Stimulated activated CD8-positive, alpha-beta memory T cell treated with anti-CD3 and anti-CD28 coated beads, Interleukin-12 subunit alpha, Interleukin-12 subunit beta, amount 100 ng/mL, for 24 hours (primary cell): Measurements from ENCODE around the gene CDHR3.
"Not testable (repeated sequence)": the region's sequence is repeated elsewhere in the genome, so short reads cannot be mapped to it uniquely, and the experiment has no call there.

Experiments used
- DNase-seq: peaks from one replicate; pipeline ENCODE4 v3.0.0-alpha.2; 2020; ENCODE audit errors: extremely low read depth

Gene CDHR3

DNA sequence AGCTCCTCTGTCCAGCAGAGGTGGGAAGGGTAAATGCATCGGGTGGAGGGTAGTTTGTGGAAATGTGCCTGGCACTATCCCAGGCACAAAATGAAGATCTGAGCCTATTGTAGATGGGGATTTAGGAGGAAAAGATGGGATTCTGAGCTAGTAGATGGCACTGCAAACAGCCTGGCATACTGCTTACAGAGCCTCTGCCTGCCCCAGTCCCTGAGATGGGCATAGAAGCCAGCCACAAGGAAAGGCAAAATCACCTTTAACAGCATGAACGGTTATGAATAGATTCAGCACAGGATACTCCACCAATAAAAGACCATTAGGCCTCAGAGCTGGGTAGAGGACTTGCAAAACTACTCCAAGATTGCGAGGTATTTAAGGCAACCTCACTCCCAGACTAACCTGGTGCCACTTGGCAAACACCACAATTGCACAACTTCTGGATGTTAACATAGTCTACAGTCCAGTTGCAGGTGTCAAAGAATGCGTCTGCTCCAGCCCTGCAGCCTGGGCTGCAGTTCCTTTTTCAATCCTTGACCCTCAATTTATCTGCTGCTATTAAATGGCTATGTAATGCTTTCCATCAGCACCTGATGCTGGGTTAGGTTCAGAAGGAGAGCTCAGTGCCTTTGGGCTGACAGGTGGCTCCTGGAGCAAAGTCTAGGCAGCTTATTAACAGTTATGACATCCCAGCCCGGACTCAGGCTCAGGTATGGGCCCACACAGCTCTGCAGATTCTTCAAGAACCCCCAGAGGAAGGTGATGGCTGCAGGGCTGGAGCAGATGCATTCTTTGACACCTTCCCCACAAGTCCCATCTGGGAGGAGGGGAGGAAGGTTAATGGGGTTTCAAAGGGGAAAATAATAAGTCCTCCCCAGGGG, 34.0 kb downstream of the CDHR3 start:
- no peak for DNase-seq

DNA sequence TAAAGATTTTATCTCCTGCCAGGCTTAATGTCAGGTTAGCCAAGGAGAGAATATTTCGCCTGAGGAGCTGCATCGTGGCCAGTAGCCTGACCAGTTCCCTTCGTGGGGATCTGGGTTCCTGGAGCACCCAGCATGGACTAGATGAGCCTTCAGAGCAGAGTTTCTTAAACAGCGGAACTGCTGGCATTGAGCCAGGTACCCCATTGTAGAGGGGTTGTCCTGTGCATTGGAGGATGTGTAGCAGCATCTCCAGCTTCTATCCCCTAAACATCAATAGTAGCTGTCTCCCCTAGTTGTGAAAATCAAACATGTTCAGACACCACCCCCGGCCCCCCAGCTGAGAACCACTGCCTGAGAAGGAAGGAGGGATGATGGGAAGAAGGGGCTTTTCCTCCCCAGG, 36.2 kb downstream of the CDHR3 start:
- DNase-seq = no peak

DNA sequence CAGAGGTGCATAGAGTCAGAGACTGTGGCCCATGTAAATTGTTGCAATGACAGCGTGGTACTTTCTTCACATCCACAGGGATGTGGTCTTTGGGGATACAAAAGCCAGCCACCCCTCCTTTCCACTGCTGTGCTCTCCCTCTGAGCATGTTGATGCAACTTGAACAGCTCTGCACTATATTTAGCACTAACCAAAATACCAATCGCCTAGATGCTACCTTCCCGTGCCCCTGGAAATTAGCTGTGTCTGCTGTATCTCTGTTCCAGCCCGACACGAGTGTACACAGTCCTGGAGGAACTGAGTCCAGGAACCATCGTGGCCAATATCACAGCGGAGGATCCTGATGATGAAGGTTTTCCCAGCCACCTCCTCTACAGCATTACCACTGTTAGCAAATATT, 38.1 kb downstream of the CDHR3 start:
- DNase-seq = no peak

DNA sequence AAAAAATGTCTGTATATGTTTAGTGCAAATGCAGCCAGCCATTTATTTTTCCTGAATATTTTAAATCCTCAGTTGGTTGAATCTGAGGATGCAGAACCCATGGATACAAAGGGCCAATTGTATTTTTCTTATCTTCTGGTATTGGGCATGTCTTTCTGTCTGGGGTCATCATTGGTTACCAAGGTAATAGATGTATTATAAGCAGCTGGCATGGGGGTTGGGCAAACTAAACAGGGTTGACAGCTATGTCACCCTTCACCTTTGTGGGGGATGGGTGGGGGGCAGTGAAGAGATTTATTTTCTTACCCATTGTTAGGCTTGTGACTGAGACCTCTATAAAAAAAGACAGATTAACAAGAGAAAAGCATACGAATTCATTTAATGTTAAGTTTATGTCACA, 38.8 kb downstream of the CDHR3 start:
- DNase-seq = no peak

DNA sequence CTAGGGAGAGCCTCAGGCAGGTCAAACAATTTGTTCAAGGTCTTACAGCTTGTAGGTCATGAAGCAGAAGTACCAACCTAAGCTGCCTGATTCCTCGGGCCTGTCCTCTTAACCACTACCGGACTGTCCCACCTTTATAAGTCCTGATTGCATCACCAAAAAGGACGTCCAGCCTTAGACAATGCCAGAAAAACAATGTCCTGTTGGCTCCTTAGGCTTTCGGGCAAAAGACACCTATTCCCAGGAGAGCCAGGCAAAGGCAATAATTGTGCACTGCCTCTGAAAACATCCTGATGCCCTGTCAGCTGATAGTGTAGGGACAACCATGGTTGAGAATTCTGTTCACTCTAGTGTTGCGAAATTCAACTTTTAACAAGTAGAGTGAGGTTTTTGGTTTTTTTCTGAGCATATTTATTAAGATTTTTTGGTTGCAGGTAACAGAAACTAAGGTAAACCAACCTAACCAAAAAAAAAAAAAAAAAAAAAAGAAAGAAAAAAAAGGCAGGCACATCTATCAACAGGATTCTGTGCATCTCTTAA, 40.5 kb downstream of the CDHR3 start:
- DNase-seq = no peak

DNA sequence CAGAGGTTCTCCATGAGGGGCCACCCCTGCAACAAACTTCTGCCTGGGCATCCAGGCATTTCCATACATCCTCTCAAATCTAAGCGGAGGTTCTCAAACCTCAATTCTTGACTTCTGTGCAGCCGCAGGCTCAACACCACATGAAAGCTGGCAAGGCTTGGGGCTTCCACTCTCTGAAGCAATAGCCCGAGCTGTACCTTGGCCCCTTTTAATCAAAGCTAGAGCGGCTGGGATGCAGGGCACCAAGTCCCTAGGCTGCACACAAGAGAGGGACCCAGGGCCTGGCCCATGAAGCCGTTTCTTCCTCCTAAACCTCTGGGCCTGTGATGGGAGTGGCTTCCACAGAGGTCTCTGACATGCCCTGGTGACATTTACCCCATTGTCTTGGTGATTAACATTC, 43.8 kb downstream of the CDHR3 start:
- no peak for DNase-seq

DNA sequence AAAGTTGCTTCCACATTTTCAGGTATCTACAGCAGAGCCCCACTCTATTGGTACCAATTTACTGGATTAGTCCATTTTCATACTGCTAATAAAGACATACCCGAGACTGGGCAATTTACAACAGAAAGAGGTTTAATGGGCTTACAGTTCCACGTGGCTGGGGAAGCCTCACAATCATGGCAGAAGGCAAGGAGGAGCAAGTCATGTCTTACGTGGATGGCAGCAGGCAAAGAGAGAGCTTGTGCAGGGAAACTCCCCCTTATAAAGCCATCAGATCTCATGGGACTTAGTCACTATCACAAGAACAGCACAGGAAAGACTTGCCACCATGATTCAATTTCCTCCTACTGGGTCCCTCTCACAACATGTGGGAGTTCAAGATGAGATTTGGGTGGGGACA, 44.7 kb downstream of the CDHR3 start:
- DNase-seq = not testable (repeated sequence)

DNA sequence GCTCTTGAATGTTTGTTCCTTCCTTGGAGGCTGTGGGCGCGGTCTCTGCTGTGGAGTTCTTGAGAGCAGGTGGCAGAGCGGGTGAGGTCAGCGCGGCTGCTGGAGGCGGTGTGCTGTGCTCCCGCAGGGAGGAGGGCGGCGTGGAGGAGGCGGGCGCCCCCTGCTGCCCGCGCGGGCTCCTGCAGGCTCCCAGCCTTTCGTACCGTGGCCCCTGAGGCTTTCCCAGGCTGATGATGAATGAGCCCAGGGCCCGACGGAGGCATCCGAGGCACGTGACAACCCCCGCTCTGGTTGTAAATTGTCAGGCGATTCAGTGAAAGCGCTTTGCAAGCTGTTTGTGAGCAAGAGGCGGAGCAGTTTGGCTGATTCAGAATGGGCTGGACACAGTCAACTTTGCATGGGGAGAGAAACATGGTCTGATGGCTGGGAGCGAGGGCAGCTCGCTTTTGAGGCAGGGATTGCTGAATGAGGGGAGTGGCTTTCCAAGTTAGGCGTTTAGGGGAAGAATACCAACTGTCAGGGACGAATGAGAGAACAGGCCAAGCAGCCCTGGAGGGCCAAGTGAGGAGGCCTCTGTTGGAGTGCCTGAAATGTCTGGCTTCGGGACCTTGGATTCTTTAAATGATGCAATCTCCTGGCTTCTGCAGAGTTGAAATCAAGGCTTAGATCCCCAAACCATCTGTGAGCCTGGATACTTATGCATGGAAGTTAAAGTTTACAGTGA, 46.6 kb downstream of the CDHR3 start:
- peak; percentile 55 for DNase-seq

DNA sequence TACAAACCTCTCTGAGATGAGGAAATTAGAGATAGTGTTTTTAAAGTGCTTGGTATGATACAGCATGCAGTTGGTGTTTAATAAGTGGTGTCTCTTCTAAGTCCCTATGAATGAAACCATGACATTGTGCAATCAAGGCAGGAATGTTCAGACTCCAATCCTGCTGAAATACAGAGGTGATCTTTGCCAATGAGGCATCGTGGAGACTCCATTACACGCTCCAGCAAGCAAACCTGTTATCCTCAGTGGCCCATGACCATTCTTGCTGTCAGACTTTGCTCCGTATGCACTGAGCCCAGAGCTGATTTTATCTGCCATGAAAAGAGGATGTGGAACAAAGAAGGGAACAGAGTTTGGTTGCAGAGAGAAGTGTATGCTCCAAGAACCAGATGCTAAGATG, 47.3 kb downstream of the CDHR3 start:
- no peak for DNase-seq

DNA sequence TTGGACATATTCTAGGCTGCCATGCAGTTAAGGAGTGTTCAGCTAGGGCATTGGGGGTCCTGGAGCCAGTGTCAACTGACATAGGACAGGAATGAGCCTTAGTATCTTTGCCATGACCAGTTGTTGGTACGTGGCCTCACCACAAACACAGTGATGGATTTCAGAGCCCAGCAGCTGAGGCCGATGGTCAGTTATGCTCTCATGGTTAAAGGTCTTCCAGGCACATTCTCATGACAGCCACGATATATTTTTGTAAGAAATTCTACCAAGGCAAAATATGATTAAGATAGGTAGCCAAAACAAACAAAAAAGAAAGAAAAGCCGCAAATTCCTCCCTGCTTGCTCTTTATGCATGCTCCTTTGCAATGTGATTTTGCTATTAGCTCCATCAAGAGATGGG, 47.8 kb downstream of the CDHR3 start:
- no peak for DNase-seq

DNA sequence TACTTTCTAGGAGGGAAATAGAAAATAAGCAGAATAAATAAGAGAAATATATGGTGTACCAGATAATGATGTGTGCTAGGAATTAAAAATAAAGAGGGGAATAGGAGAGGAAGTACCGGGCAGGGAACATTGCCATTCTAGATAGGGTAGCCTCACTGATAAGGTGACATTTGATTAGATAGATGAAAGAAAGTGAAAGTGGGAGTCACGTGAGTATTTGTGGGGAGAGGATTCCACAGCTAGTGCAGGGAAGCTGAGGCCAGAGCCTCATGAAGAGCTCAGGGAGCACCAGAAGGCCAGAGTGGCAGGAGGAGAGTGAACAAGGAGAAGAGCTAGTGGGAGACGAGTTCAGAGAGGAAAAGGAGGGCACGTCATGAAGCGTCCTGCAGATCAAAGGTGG, 49.1 kb downstream of the CDHR3 start:
- DNase-seq = no peak

DNA sequence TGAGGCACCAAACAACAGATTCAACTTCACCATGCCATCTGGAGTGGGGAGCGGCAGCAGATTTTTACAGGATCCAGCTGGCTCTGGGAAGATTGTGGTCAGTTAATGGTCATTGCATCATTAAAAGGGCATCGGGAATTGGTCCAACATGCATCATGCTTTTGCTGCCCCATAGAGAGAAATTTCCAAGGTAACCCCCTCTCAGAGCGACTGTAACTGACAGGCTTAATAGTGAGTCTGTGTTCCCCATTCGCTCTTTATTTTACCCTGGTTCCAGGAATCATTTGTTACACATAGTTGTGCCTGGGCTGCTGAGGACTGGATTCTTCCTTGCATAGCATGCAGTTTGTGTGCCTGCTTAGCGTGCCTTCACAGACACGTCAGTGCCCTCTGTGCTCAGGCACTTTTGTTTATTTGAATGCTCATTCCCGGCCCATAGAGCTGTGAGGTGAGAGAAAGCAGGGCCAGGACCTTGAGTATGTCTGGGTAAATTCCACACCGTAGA, 49.9 kb downstream of the CDHR3 start:
- DNase-seq = no peak

DNA sequence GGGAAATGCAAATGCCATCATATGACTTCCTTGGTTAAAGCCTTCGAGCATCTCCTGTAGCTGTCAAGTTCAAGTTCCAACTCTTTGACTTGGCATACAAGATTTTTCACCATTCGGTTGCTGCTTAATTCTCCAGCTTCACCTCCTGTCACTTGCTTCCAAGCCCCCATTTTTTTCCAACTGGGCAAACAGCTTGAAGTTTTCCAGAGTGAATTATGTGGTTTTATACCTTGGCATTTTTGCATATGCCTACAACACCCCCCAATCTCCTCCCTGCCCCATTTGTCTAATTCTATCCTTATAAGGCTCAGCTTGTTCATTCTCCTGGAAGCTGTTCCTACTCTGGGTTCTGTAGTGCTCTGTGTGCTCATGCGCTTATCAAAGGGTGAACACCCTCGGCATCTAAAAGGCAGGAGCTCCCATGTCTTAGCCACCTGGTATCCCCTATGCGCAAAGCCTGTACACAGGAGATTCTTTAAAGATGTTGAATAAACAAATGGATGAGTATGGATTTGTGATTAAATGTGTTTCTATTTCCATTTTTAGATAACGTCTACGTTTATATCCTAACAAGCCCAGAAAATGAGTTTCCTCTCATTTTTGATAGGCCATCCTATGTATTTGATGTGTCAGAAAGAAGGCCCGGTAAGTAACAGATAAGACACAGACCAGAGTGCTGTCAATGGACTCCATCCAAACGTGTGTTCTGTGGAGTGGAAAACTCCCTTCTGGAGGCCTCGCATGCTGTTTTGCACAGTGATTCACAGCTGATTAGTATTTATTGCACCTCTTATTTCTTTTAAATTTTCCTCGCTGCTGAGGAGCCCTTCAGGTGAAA, 52.5 kb downstream of the CDHR3 start:
- DNase-seq = no peak

DNA sequence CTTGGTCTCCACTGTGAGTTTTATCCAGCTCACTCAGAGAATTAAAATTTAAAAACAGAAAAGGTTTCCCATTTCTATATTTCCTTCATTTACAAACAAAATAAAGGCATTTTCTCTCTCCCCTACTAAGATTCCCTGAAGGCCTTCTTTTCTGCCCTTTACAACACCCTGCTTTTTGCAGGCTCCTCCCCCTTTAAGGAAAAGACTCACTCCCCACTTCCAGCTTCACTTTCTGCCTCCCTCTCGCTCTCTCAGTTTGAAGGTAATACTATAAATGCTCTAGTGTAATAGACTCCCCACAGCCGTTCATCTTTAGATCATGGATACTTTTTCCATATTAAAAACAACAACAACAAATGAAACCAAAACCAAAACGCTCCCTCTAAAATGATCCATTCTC, 53.3 kb downstream of the CDHR3 start:
- no peak for DNase-seq

DNA sequence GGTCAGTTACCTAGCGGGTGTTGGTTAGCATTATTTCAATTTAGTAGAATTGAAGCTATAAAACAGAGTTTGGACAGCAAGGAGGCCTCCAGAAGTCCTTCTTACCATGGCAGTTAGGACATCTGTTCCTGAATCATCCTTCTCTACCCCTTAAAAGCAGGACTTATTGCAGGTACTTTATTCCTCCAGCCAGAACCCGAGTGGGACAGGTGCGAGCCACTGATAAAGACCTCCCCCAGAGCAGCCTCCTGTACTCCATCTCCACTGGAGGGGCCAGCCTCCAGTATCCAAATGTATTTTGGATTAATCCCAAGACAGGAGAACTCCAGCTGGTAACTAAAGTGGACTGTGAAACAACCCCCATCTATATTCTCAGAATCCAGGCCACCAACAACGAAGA, 54.6 kb downstream of the CDHR3 start:
- no peak for DNase-seq

DNA sequence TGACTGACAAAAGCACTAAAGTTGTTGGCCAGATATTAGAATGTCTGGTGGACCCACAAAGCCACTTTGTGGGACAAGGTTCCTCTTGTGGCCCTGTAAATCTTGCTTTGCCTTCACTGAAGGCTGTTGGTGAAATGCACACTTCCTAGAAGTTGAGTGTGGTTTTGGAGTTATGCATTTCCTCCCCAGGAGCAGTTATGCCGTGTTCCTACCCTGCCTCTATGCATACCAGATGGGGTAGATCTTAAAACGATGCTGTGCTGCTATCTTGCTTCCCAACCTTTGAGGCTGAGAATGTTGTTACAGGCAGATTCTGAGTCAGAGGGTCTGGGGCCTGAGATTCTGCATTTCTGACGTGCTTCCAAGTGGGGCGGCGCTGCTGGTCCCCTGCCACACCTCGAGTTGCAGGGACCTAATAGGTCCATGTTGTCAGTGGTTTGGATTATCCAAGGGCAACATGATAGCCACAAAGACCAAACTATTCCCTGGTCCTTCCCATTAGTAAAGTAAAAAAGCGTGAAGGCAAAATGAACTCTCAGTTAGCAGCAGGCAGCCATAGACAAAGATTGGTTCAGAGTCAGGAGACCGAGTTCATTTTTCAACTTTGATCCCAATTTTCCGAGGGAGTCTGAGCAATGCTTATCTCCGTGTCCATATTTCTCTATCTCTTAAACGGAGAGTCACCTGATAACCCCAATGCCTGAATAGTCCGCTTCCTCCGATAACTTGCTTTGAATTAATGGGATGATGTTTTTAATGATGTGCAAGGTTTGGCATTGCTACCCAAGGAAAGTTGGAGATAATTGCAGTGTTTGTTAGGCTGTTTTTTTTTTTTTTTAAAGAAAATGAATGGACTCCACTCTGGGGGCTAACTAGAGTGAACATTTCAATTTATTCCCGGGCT, 55.8 kb downstream of the CDHR3 start:
- no peak for DNase-seq

DNA sequence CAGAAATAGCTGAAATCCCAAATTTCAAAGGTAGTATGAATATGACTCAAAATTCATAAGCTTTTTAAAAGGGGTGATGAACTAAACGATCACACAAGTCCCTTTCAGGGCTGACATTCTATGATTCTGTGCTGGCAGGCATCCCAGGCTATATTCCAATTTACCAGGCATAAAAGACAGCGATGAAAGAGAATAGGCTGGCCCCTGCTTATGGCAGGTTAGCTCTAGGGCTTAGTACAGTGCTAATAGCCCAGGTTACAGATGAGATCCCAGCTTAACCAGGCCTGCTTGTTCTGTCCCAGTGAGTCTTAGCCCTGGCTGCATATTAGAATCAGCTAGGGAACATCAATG, 56.4 kb downstream of the CDHR3 start:
- DNase-seq = no peak

DNA sequence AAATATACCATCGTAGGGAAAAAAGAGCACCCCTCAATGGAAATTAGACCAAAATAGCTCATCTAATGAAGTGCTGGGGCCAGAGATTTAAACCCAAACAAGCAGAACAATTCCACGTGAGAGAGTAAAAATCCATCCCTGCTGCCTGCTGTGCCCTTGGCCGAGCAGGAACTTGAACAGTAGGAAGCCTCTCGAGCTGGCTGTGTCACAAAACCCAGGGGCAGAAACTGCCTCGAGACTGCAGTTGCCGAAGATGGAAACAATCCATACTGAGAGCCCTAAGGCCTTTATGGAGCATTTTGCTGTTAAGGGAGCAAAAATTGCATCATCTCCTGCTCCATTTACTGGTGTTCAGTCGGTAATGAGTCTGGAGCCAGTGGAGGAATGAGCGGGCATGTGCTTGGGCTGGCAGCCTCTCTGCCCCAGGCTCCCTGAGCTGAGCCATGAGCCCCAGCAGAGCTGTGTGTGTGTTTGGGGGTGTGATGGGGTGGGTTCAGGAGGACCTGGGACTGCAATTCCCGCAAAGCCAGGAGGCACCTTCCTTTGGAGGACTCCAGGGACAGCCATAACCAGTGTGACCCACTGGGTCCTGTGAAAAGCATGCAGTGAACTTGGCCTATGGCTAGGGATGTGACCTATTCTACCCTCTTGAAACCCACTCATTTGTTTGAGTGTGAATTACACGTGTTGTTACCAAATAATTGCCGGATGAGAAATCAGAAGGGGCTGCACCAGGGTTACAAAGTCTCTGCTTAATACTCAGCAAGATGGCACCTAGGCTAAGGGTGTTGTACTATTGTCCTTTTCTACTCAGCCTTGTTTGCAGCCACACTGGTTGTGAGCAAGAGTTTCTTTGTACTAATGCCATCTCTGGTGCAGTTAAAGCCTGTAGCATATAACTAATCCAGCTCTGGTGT, 58.3 kb downstream of the CDHR3 start:
- DNase-seq = no peak

DNA sequence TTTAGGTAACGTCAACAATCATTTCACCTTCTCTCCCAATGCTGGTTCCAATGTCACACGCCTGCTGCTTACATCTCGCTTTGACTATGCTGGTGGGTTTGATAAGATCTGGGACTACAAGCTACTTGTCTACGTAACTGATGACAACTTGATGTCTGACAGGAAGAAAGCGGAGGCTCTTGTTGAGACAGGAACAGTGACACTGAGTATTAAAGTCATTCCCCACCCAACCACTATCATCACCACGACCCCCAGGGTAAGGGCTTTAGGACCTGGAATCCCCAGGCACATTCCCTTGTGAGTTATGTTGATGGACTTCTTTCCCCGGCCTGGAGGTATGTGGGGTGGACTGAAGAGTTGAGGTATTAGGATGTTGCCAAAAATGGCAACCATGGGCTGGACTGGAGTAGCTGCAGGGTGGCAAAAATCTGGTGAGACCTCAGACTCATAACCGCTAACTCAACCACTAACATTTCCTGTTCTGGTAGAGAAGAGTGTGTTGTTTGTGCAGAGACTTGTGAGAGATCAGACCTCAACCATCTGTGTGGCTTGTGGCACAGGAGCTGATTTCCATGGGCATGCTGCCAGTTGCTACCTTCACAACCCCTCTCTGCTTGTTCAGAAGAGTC, 59.2 kb downstream of the CDHR3 start:
- DNase-seq = no peak
